Activated B cell treated with CpG ODN at 0.5 μM for 24 hours (primary cell): ENCODE results near the gene LTN1. TPM values are rescaled to one million over a fixed set of nuclear protein-coding genes. Genes with fewer than 3 reads are reported as not detected.

Experiments used
- ATAC-seq: fragments of 200-7000 bp; cut with Tn5 transposase; one replicate; pipeline ENCODE4 v1.10.0; 2021; ENCODE audit warnings: low read depth, mild to moderate bottlenecking, moderate library complexity
- CTCF ChIA-PET: fragments of 350-600 bp; sonication (Branson Sonifier 250); formaldehyde crosslinking; loops from one replicate; lab custom pipeline; 2021; ENCODE audit warnings: antibody characterized with exemption; lab: Charles Lee
- POLR2A ChIA-PET: fragments of 350-600 bp; sonication (Branson Sonifier 250); formaldehyde crosslinking; loops from one replicate; lab custom pipeline; 2021; ENCODE audit warnings: antibody characterized with exemption; lab: Charles Lee
- DNase-seq: peaks from one replicate; pipeline ENCODE4 v3.0.0; 2022
- H3K27ac Mint-ChIP-seq: one replicate; pipeline ENCODE4 v1.8.0; 2020; ENCODE audit warnings: mixed read lengths
- H3K27me3 Mint-ChIP-seq: one replicate; pipeline ENCODE4 v1.8.0; 2021; ENCODE audit warnings: mixed read lengths
- H3K36me3 Mint-ChIP-seq: one replicate; pipeline ENCODE4 v1.8.0; 2021; ENCODE audit warnings: low read depth, mixed read lengths
- H3K4me1 Mint-ChIP-seq: one replicate; pipeline ENCODE4 v1.8.0; 2021; ENCODE audit warnings: mixed read lengths
- H3K4me3 Mint-ChIP-seq: one replicate; pipeline ENCODE4 v1.8.0; 2020; ENCODE audit warnings: mild to moderate bottlenecking, mixed read lengths
- H3K9me3 Mint-ChIP-seq: one replicate; pipeline ENCODE4 v1.8.0; 2020; ENCODE audit warnings: mixed read lengths
- intact Hi-C: fragments of 100-400 bp; cut with micrococcal nuclease; formaldehyde crosslinking; loops from one replicate; pipeline ENCODE4 v1.15.1; 2024
- total RNA-seq: library from RNA; stranded (reverse); gene quantifications from 2 replicates; pipeline ENCODE4 v1.2.3, GENCODE V29; 2022
- TF ChIP-seq, protein P1 (sequence below): fragments of 200-600 bp; IDR thresholded peaks from one replicate; pipeline ENCODE4 v1.8.0; 2022; ENCODE audit warnings: antibody characterized with exemption, mild to moderate bottlenecking

The LTN1 gene
- total RNA-seq, 1 donor from 2014 or later: 25.8 TPM

DNA sequence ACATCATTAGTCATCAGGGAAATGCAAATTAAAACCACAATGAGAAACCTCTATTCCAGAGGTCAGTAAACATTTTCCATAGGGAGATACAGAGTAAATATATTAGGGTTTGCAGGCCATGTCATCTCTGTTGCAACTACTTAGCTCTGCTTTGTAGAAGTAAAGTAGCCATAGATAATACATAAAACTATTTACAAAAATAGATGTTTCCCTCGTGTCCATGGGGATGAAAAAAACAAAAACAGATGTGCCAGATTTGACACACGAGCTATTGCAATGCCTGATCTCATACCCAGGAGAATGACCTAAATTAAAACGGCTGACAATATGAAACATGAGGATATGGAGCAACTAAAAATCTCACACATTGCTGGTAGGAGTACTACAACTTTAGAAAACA, 17.3 kb downstream of the LTN1 start:
- POLR2A ChIA-PET: interaction anchor here (0.7 kb wide), 1 partner anchor 118 kb away, joined by 3 read pairs; no protein-coding TSS in a partner anchor
- TF ChIP-seq, protein P1, sequence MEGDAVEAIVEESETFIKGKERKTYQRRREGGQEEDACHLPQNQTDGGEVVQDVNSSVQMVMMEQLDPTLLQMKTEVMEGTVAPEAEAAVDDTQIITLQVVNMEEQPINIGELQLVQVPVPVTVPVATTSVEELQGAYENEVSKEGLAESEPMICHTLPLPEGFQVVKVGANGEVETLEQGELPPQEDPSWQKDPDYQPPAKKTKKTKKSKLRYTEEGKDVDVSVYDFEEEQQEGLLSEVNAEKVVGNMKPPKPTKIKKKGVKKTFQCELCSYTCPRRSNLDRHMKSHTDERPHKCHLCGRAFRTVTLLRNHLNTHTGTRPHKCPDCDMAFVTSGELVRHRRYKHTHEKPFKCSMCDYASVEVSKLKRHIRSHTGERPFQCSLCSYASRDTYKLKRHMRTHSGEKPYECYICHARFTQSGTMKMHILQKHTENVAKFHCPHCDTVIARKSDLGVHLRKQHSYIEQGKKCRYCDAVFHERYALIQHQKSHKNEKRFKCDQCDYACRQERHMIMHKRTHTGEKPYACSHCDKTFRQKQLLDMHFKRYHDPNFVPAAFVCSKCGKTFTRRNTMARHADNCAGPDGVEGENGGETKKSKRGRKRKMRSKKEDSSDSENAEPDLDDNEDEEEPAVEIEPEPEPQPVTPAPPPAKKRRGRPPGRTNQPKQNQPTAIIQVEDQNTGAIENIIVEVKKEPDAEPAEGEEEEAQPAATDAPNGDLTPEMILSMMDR: no peak
- intact Hi-C loops: no loop called here
- ATAC-seq (no peak), DNase-seq (no peak)
- Mint-ChIP-seq H3K27me3 (no peaks in the 10 kb centered on the region), H3K4me1 (no peaks in the 10 kb centered on the region), H3K27ac (no peak overlapping the region), H3K4me3 (no peak overlapping the region), H3K36me3 (peaks cover 75% of the 10 kb centered on the region), H3K9me3 (no peaks in the 10 kb centered on the region)
- CTCF ChIA-PET: no interaction called here

DNA sequence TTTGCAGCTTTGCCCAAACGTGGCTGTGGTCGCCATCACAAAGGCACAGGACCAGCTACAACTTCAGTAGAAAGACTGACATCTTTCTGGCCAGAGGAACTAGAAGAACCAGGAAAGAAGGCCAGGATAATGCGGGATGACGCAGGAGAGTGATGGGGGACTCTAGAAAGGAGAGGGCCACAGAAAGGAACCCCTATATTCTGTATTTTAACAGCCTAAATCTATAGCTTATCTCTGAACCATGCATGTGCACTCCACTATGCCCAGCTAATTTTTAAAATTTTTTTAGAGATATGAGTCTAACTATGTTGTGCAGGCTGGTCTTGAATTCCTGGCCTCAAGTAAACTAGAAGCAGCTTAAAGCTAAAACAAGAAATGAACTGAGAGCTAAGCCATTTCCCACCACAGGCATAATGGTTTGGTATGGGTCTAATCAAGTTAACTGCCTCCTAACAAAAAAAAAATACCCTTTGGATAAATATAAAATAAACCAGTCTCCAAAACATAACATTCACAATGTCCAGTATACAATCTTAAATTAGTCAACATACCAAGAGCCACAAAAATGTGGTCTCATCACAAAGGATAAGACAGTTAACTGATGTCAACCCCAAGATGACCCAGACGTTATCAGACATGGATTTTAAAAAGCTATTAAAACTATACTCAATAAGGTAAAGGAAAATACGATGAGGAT, 18.0 kb downstream of the LTN1 start:
- Mint-ChIP-seq H3K27me3 (no peaks in the 10 kb centered on the region), H3K36me3 (peaks cover 77% of the 10 kb centered on the region), H3K4me1 (no peaks in the 10 kb centered on the region), H3K9me3 (no peaks in the 10 kb centered on the region), H3K4me3 (no peak overlapping the region), H3K27ac (no peak overlapping the region)
- ATAC-seq (no peak), DNase-seq (no peak)
- ChIA-PET CTCF (no interaction called here), POLR2A (interaction anchor here (1.1 kb wide), 1 partner anchor 50 kb away, joined by 3 read pairs; the partner anchor contains the start of gene USP16)
- TF ChIP-seq, protein P1: no peak
- intact Hi-C loops: no loop called here

DNA sequence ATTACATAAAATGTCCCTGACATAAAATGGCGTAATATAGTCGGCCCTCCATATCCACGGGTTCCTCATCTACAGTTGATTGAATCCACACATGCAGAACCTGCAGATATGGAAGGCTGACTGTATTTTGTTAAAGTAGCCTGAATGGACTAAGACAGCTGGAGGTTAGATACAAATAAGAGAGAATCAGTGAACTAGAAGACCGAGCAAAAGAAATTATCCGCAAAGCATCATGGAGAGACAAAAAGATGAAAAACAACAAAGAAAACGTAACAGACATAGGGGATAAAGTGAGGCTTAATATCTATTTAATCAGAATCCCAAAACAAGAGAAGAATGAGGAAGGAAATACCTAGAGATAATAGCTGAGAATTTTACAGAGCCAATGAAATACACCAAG, 20.3 kb downstream of the LTN1 start:
- no peaks in the 10 kb centered on the region for H3K27me3 Mint-ChIP-seq
- DNase-seq (no peak), ATAC-seq (no peak)
- TF ChIP-seq, protein P1: no peak
- no peak overlapping the region for H3K27ac Mint-ChIP-seq
- H3K36me3 Mint-ChIP-seq: peaks cover 78% of the 10 kb centered on the region
- no peak overlapping the region for H3K4me3 Mint-ChIP-seq
- CTCF ChIA-PET: no interaction called here
- H3K9me3 Mint-ChIP-seq: no peaks in the 10 kb centered on the region
- POLR2A ChIA-PET: interaction anchor here (0.6 kb wide), 1 partner anchor 20 kb away, joined by 3 read pairs; the partner anchor contains the start of gene LTN1
- no peaks in the 10 kb centered on the region for H3K4me1 Mint-ChIP-seq
- intact Hi-C loops: no loop called here

DNA sequence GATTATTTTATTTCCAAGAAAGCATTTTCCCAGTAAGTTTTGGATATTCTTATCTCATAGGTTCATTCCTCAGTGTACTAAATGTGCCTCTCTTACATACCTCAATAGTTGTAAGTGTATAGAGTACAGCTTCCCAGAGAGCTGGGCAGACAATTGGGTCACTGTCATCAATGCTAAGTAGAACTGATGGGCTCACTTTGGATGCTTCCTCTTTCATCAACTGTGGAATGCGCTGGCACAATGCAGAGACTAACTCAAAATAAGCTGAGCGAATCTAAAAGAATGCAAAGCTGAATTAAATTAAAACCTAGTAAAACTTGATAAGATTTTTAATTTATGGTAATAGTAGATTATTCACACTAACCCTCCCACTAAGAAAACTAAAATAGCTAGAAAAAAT, 21.5 kb downstream of the LTN1 start:
- Mint-ChIP-seq H3K9me3 (no peaks in the 10 kb centered on the region), H3K27ac (no peak overlapping the region), H3K27me3 (no peaks in the 10 kb centered on the region), H3K36me3 (peaks cover 81% of the 10 kb centered on the region), H3K4me3 (no peak overlapping the region), H3K4me1 (no peaks in the 10 kb centered on the region)
- intact Hi-C loops: no loop called here
- no peak for DNase-seq
- ChIA-PET CTCF (no interaction called here), POLR2A (no interaction called here)
- TF ChIP-seq, protein P1: no peak
- no peak for ATAC-seq

DNA sequence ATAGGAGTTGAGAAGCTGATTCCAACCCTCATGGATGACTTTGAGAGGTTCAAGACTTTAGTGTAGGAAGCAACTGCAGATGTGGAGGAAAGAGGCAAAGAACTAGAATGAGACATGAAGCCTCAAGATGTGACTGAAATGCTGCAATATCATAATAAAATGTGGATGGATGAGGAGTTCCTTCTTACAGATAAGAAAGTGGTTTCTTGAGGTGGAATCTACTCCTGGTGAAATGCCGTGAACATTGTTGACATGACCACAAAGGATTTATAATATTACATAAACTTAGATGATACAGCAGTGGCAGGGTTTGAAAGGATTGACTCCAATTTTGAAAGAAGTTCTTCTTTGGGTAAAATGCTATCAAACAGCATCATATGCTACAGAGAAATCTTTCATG, 28.8 kb downstream of the LTN1 start:
- no peak overlapping the region for H3K4me3 Mint-ChIP-seq
- no peak for ATAC-seq
- H3K4me1 Mint-ChIP-seq: no peaks in the 10 kb centered on the region
- intact Hi-C loops: no loop called here
- H3K9me3 Mint-ChIP-seq: no peaks in the 10 kb centered on the region
- ChIA-PET POLR2A (no interaction called here), CTCF (no interaction called here)
- DNase-seq: no peak
- H3K36me3 Mint-ChIP-seq: peaks cover 70% of the 10 kb centered on the region
- TF ChIP-seq, protein P1: no peak
- H3K27ac Mint-ChIP-seq: no peak overlapping the region
- no peaks in the 10 kb centered on the region for H3K27me3 Mint-ChIP-seq
